ENCODE data around the gene CCDC74A.

GRCh38 chr2:131556998-131557397 is 29.3 kb downstream of the CCDC74A start:
- TF ChIP-seq TARDBP (IDR thresholded peaks at IDR 0.05): no peak
- no peak for TF ChIP-seq LEF1 (IDR thresholded peaks at IDR 0.05; ENCODE audit: borderline replicate concordance)
- no peak for TF ChIP-seq BHLHE40 (IDR thresholded peaks at IDR 0.05; ENCODE audit: borderline replicate concordance)
- no peak for TF ChIP-seq L3MBTL2 (conservative IDR thresholded peaks at IDR 0.05)
- no peak for TF ChIP-seq NFRKB (IDR thresholded peaks at IDR 0.05)
- TF ChIP-seq FOXM1 (IDR thresholded peaks at IDR 0.05; ENCODE audit: borderline replicate concordance): no peak
- TF ChIP-seq SP1 (IDR thresholded peaks at IDR 0.05): no peak
- no peak for TF ChIP-seq FOXK2 (IDR thresholded peaks at IDR 0.05)
- TF ChIP-seq ZNF384 (IDR thresholded peaks at IDR 0.05): no peak
- no peak for TF ChIP-seq HDGF (IDR thresholded peaks at IDR 0.05; ENCODE audit: borderline replicate concordance)
- no peak for TF ChIP-seq SUZ12 (IDR thresholded peaks at IDR 0.05)
- TF ChIP-seq PKNOX1 (IDR thresholded peaks at IDR 0.05): no peak
- TF ChIP-seq ELF4 (IDR thresholded peaks at IDR 0.05): no peak
